Epithelial cell of esophagus (primary cell): ENCODE measurements around the gene ARHGAP4.
A peak's percentile ranks its signal among the peaks of the same experiment; 100 is the strongest.

Experiments used
- DNase-seq: peaks from one replicate; pipeline ENCODE4 v3.0.0; 2010; ENCODE audit warnings: low read depth
- H3K4me3 ChIP-seq: 2 replicates; pipeline ENCODE4 v1.5.1; 2011; ENCODE audit warnings: mild to moderate bottlenecking, low read length, control low read depth
- CTCF ChIP-seq: IDR thresholded peaks from 2 replicates; pipeline ENCODE4 v1.5.1; 2011; ENCODE audit warnings: low read depth, mild to moderate bottlenecking, low read length, control low read depth, inconsistent platforms; ENCODE audit not compliant: insufficient read depth; ENCODE audit errors: missing control alignments

ARHGAP4 gene

GRCh38 chrX:153921511-153922446, 4.3 kb downstream of the ARHGAP4 start:
- no peak for TF ChIP-seq CTCF
- DNase-seq: no peak
- H3K4me3 ChIP-seq: no peak overlapping the region

DNA sequence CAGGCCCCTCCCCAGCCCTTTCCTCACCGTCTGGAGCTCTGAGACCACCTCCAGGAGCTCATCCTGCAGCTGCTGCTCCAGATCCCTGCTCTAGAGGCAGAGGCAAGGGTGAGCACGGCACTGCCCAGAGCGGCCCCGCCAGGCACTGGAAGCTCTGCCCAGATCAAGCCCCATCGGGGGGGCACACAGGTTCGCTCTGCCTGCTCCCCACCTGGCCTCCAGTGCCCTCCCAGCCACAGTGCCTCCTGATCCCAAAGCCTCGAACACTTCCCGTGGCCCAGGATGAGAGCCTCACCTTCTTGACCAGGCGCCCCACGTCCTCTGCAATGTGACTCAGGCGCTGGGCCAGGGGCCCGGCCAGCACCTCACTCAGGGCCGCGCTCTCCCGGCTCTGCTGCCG, 5.0 kb downstream of the ARHGAP4 start:
- no peak for DNase-seq
- TF ChIP-seq CTCF: no peak
- no peak overlapping the region for H3K4me3 ChIP-seq

- no peak for TF ChIP-seq CTCF
- no peak overlapping the region for H3K4me3 ChIP-seq
Measured at GRCh38 chrX:153920546-153920945, 5.5 kb downstream of the ARHGAP4 start.

DNA sequence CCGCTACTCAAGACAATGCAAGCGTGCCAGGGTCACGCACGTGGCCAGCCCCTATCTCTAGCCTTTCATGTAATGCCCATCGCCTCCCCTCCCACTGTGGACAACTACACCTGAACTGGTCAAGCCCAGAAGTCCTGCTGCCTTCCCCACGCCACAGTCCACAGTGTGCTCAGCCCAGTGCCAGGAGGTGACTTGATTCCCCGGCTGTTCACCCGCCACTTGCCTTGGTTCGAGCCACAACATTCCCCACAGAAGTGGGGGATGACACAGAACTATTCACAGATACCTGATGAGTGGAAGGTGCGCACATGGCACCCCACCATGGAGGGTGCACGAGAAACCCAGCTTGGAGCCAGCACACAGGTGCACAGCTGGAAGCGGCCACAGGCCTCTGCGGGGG, 6.8 kb downstream of the ARHGAP4 start:
- DNase-seq: no peak
- TF ChIP-seq CTCF: no peak
- H3K4me3 ChIP-seq: no peak overlapping the region

More at GRCh38 chrX:153920546-153920945, 5.5 kb downstream of the ARHGAP4 start:
- no peak for DNase-seq

GRCh38 chrX:153917869-153918268, 8.2 kb downstream of the ARHGAP4 start:
- H3K4me3 ChIP-seq: no peak overlapping the region
- DNase-seq: peak; percentile 51
- no peak for TF ChIP-seq CTCF

GRCh38 chrX:153913701-153914100, 12.4 kb downstream of the ARHGAP4 start:
- no peak for DNase-seq
- TF ChIP-seq CTCF: no peak
- H3K4me3 ChIP-seq: no peak overlapping the region

GRCh38 chrX:153913211-153913610, 12.9 kb downstream of the ARHGAP4 start:
- no peak overlapping the region for H3K4me3 ChIP-seq
- TF ChIP-seq CTCF: no peak
- no peak for DNase-seq
